OCI-LY7 (cell line): ENCODE results near the gene ATP2C2. TPM values are rescaled to one million over a fixed set of nuclear protein-coding genes. Genes with fewer than 3 reads are reported as not detected.

Experiments
- BruUV-seq: library from RNA; stranded (reverse); fragments of 400-500 nt; replicated peaks from 2 replicates; lab custom pipeline; 2021; lab: Mats Ljungman, UMichigan
- CTCF ChIA-PET: fragments of 300-600 bp; sonication (Branson Sonifier 250); formaldehyde crosslinking; loops from one replicate; lab custom pipeline; 2022; ENCODE audit warnings: antibody characterized with exemption; ENCODE audit not compliant: unreplicated experiment; lab: Charles Lee
- POLR2A ChIA-PET: fragments of 300-600 bp; sonication (Branson Sonifier 250); formaldehyde crosslinking; loops from one replicate; lab custom pipeline; 2022; ENCODE audit warnings: antibody characterized with exemption; lab: Charles Lee
- DNase-seq: peaks from one replicate; pipeline ENCODE4 v3.0.0-alpha.2; 2015; ENCODE audit warnings: low spot score
- H2AFZ ChIP-seq: fragments of 200-600 bp; sonication (generic), shearing (Covaris generic); 2 replicates; pipeline ENCODE4 v1.6.1; 2014; ENCODE audit warnings: mild to moderate bottlenecking, antibody characterized with exemption, low read length, moderate library complexity
- H3K27ac ChIP-seq: fragments of 200-600 bp; sonication (generic); 2 replicates; pipeline ENCODE4 v1.5.1; 2014; ENCODE audit warnings: mixed run types, low read depth, mild to moderate bottlenecking, moderate library complexity, low read length, inconsistent platforms; ENCODE audit not compliant: poor library complexity, severe bottlenecking
- H3K36me3 ChIP-seq: fragments of 200-600 bp; sonication (generic); 2 replicates; pipeline ENCODE4 v1.6.1; 2014; ENCODE audit warnings: mild to moderate bottlenecking, antibody characterized with exemption, low read length, moderate library complexity, mixed read lengths; ENCODE audit not compliant: insufficient read depth
- H3K4me1 ChIP-seq: fragments of 200-600 bp; sonication (generic); 2 replicates; pipeline ENCODE4 v1.5.1; 2014; ENCODE audit warnings: mild to moderate bottlenecking, low read length; ENCODE audit not compliant: insufficient read depth, poor library complexity, severe bottlenecking
- H3K4me2 ChIP-seq: fragments of 200-600 bp; sonication (generic); 2 replicates; pipeline ENCODE4 v1.6.1; 2014; ENCODE audit warnings: mild to moderate bottlenecking, low read length
- H3K4me3 ChIP-seq: fragments of 200-600 bp; sonication (generic); 2 replicates; pipeline ENCODE4 v1.5.1; 2014; ENCODE audit warnings: mild to moderate bottlenecking, low read depth, low read length; ENCODE audit not compliant: poor library complexity, severe bottlenecking
- H3K79me2 ChIP-seq: fragments of 200-600 bp; sonication (generic); 2 replicates; pipeline ENCODE4 v1.6.1; 2016; ENCODE audit warnings: low read depth, mild to moderate bottlenecking, low read length, moderate library complexity, mixed read lengths; ENCODE audit not compliant: insufficient read depth
- H3K9me2 ChIP-seq: fragments of 200-600 bp; sonication (generic); 2 replicates; pipeline ENCODE4 v1.6.1; 2016; ENCODE audit warnings: mild to moderate bottlenecking, low read length, mixed read lengths; ENCODE audit not compliant: insufficient read depth
- H3K9me3 ChIP-seq: fragments of 200-600 bp; sonication (generic); 2 replicates; pipeline ENCODE4 v1.6.1; 2014; ENCODE audit warnings: mild to moderate bottlenecking, mixed run types, low read length, mixed read lengths
- H4K20me1 ChIP-seq: fragments of 200-600 bp; sonication (generic); 2 replicates; pipeline ENCODE4 v1.6.1; 2014; ENCODE audit warnings: mild to moderate bottlenecking, antibody characterized with exemption, low read length, moderate library complexity, mixed read lengths; ENCODE audit not compliant: insufficient read depth
- CTCF ChIP-seq: fragments of 200-600 bp; sonication (generic); conservative IDR thresholded peaks from 2 replicates; pipeline ENCODE4 v1.5.1; 2014; ENCODE audit warnings: mild to moderate bottlenecking, antibody characterized with exemption, low read length, moderate library complexity, mixed read lengths
- EZH2phosphoT487 ChIP-seq: fragments of 200-600 bp; sonication (generic); IDR thresholded peaks from 2 replicates; pipeline ENCODE4 v1.6.1; 2018; ENCODE audit warnings: low read depth, borderline replicate concordance, mild to moderate bottlenecking, mixed run types, antibody characterized with exemption, low read length, moderate library complexity, mixed read lengths
- intact Hi-C: fragments of 100-400 bp; cut with micrococcal nuclease; formaldehyde crosslinking; loops from one replicate; pipeline ENCODE4 v1.10.0; 2022; ENCODE audit not compliant: unreplicated experiment
- total RNA-seq, 2 experiments: library from RNA; depleted of rRNA in 1 of 2; stranded (reverse); fragments of >200 nt in 1 of 2; shearing (Covaris generic) in 1 of 2; gene quantifications; 2 replicates each; pipeline ENCODE4 v1.2.3, GENCODE V29; 2014 to 2022

ATP2C2 gene
- total RNA-seq, 2 experiments from 2014 or later: 0.66 TPM; not detected in 1

GRCh38 chr16:84411768-84412167 lies 43.4 kb downstream of the ATP2C2 start:
- Histone ChIP-seq H3K36me3 (no peaks in the 10 kb centered on the region), H3K4me1 (no peaks in the 10 kb centered on the region), H2AFZ (no peak overlapping the region), H3K27ac (no peak overlapping the region), H3K4me2 (no peak overlapping the region), H4K20me1 (no peaks in the 10 kb centered on the region), H3K9me3 (no peaks in the 10 kb centered on the region), H3K79me2 (no peaks in the 10 kb centered on the region), H3K4me3 (no peak overlapping the region), H3K9me2 (no peaks in the 10 kb centered on the region)
- ChIA-PET POLR2A (interaction anchor here (0.7 kb wide), 1 partner anchor 134 kb away, joined by 3 read pairs; no protein-coding TSS in a partner anchor), CTCF (no interaction called here)
- TF ChIP-seq EZH2phosphoT487: no peak
- no peak for TF ChIP-seq CTCF
- BruUV-seq: no TSS peak
- no peak for DNase-seq
- intact Hi-C loops: no loop called here

GRCh38 chr16:84412262-84412661 lies 43.9 kb downstream of the ATP2C2 start:
- no peaks in the 10 kb centered on the region for H3K9me3 ChIP-seq
- no peaks in the 10 kb centered on the region for H3K36me3 ChIP-seq
- intact Hi-C loops: no loop called here
- CTCF ChIA-PET: interaction anchor here (0.6 kb wide), 1 partner anchor 25 kb away, joined by 3 read pairs; no protein-coding TSS in a partner anchor
- H4K20me1 ChIP-seq: no peaks in the 10 kb centered on the region
- H3K9me2 ChIP-seq: no peaks in the 10 kb centered on the region
- no TSS peak for BruUV-seq
- TF ChIP-seq EZH2phosphoT487 (no peak), CTCF (no peak)
- H3K4me1 ChIP-seq: no peaks in the 10 kb centered on the region
- H3K27ac ChIP-seq: no peak overlapping the region
- POLR2A ChIA-PET: no interaction called here
- no peak for DNase-seq
- no peak overlapping the region for H3K4me2 ChIP-seq
- no peak overlapping the region for H2AFZ ChIP-seq
- H3K79me2 ChIP-seq: no peaks in the 10 kb centered on the region
- H3K4me3 ChIP-seq: no peak overlapping the region

- no peak for DNase-seq
- Histone ChIP-seq H3K4me1 (no peaks in the 10 kb centered on the region), H3K9me2 (no peaks in the 10 kb centered on the region), H3K79me2 (no peaks in the 10 kb centered on the region), H4K20me1 (no peaks in the 10 kb centered on the region), H3K36me3 (no peaks in the 10 kb centered on the region), H3K27ac (no peak overlapping the region), H2AFZ (no peak overlapping the region), H3K4me3 (no peak overlapping the region), H3K9me3 (no peaks in the 10 kb centered on the region), H3K4me2 (no peak overlapping the region)
- BruUV-seq: no TSS peak
- CTCF ChIA-PET: no interaction called here
- no peak for TF ChIP-seq CTCF
- TF ChIP-seq EZH2phosphoT487: no peak
- intact Hi-C loops: no loop called here
- POLR2A ChIA-PET: no interaction called here
Observed at GRCh38 chr16:84413244-84414004, 45.1 kb downstream of the ATP2C2 start.
